ENCODE data around the gene ANTXRL. TPM values are rescaled to one million over a fixed set of nuclear protein-coding genes. Genes with fewer than 3 reads are reported as not detected.
A peak's percentile ranks its signal among the peaks of the same experiment; 100 is the strongest.

Gene ANTXRL
- total and polyA plus RNA-seq, 2 of the 8 experiments (the other 6 are each of a cell fraction or from before 2014, with no cell fraction given), result not detected

DNA sequence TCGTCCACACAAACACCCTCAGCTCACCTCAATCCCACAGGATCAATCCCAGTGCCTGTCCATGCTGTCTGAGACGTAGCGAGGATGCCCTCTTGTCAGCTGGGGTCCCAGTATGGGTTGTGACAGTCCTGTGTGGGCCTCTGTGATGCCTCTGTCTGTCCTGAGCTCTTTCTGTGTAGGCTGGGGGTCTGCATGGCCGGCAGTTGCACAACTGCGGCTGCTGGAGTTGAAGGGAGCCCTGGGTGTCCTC, 12.4 kb downstream of the ANTXRL start:
- Histone ChIP-seq H2BK5ac (ENCODE audit: low read depth, low read length) (no peak overlapping the region), H3K9ac (replicated peaks in 1 of 4; ENCODE audit: extremely low read depth in 1 of 4, low read depth in 3 of 4, low read length in 3 of 4) (no peak overlapping the region), H3K4me1 (replicated peaks in 1 of 4; ENCODE audit: control insufficient read depth in 3 of 4, insufficient read depth in 4 of 4, low read length in 3 of 4) (peaks cover 0 to 3% (median 2%) of the 10 kb centered on the region in 4 experiments; a peak in 4 of 7 replicates), H2BK12ac (ENCODE audit: low read depth, low read length) (no peak overlapping the region), H3K27ac (ENCODE audit: low read depth, low read length) (no peak overlapping the region), H3K14ac (ENCODE audit: insufficient read length) (no peak overlapping the region), H3K36me3 (ENCODE audit: control insufficient read depth in 2 of 4, insufficient read depth in 4 of 4, low read length in 3 of 4) (no peaks in the 10 kb centered on the region), H3K4me3 (ENCODE audit: extremely low read depth in 1 of 4, insufficient read depth in 2 of 4, low read depth in 3 of 4, low read length in 4 of 4) (no peak overlapping the region), H3K4me2 (ENCODE audit: insufficient read depth in 1 of 2, low read depth in 2 of 2, low read length in 2 of 2) (no peak overlapping the region), H3K18ac (ENCODE audit: extremely low read depth, low read length) (no peak overlapping the region), H3K9me3 (ENCODE audit: insufficient read depth in 2 of 2, low read depth in 1 of 2, low read length in 1 of 2) (no peaks in the 10 kb centered on the region), H2AFZ (ENCODE audit: low read length) (peak overlapping the region; percentile 30; the same call in 1 of the 2 replicates), H2BK20ac (ENCODE audit: low read length) (no peak overlapping the region), H3K56ac (replicated peaks; ENCODE audit: insufficient read length, low read depth, low read length) (no peak overlapping the region), H3K79me1 (ENCODE audit: low read depth, low read length) (no peaks in the 10 kb centered on the region), H4K20me1 (replicated peaks in 1 of 2; ENCODE audit: control insufficient read depth in 1 of 2, insufficient read depth in 2 of 2, low read length in 2 of 2) (peaks cover 0 to 5% of the 10 kb centered on the region in 2 experiments), H2AK5ac (ENCODE audit: low read depth, low read length) (no peak overlapping the region), H3K27me3 (replicated peaks in 1 of 4; ENCODE audit: control insufficient read depth in 3 of 4, extremely low read depth in 1 of 4, insufficient read depth in 3 of 4, low read length in 3 of 4) (no peaks in the 10 kb centered on the region; a peak in 1 of 7 replicates), H4K5ac (ENCODE audit: insufficient read length, low read depth, low read length) (no peak overlapping the region), H2BK15ac (ENCODE audit: low read length) (no peak overlapping the region), H2BK120ac (replicated peaks; ENCODE audit: low read depth, low read length) (no peak overlapping the region), H3K23me2 (ENCODE audit: low read depth, low read length) (peaks cover 8% of the 10 kb centered on the region; the same call in 1 of the 2 replicates), H3K79me2 (ENCODE audit: control insufficient read depth in 1 of 2, insufficient read depth in 2 of 2, low read length in 2 of 2) (no peaks in the 10 kb centered on the region), H3K4ac (replicated peaks; ENCODE audit: insufficient read length, low read depth, low read length) (no peak overlapping the region), H4K8ac (ENCODE audit: extremely low read depth, insufficient read depth, low read length) (no peak overlapping the region), H4K91ac (replicated peaks; ENCODE audit: insufficient read length, low read length) (no peak overlapping the region), H3K23ac (ENCODE audit: insufficient read length) (no peak overlapping the region)
- ChIA-PET CTCF (ENCODE audit: partially characterized antibody) (interaction anchor here (0.7 to 1.7 kb wide), 9 partner anchors 10 to 229 kb away, joined by 3 to 8 read pairs (median 4); partner anchors contain the start of gene ANTXRL), POLR2A (ENCODE audit: partially characterized antibody) (interaction anchor here (0.9 kb wide), 1 partner anchor 9 kb away, joined by 3 read pairs; no protein-coding TSS in a partner anchor)
- WGBS, 2 experiments (ENCODE audit: extremely low coverage in 1 of 2, insufficient coverage in 1 of 2, insufficient read length in 1 of 2, insufficient replicate concordance in 2 of 2, low coverage in 1 of 2, low lambda C conversion rate in 2 of 2, missing lambda C conversion rate in 1 of 2), result 90% methylated on average over 5 of the region's 5 CpGs; no CpG with 5 or more reads in 1 of the 2 experiments
- DNase-seq (ENCODE audit: low read depth in 1 of 2, low spot score in 2 of 2) (no peak), FAIRE-seq (no peak)
- TF ChIP-seq KDM4A (IDR thresholded peaks at IDR 0.05; ENCODE audit: low read depth, low read length, severe bottlenecking) (no peak), RXRA (IDR thresholded peaks at IDR 0.05; ENCODE audit: insufficient read depth, low read depth, low read length) (no peak), HDAC2 (IDR thresholded peaks at IDR 0.05; ENCODE audit: borderline replicate concordance in 1 of 2, low read depth in 2 of 2, low read length in 2 of 2) (no peak), KDM5A (IDR thresholded peaks at IDR 0.05; ENCODE audit: low read length) (no peak), SP1 (IDR thresholded peaks at IDR 0.05; ENCODE audit: low read depth, low read length) (no peak), YY1 (IDR thresholded peaks at IDR 0.05; ENCODE audit: low read depth, low read length) (no peak), JUND (IDR thresholded peaks at IDR 0.05; ENCODE audit: low read length) (no peak), RAD21 (IDR thresholded peaks at IDR 0.05 in 1 of 2, conservative IDR thresholded peaks at IDR 0.05 in 1 of 2; ENCODE audit: low read depth in 2 of 2, low read length in 2 of 2) (no peak), CHD1 (IDR thresholded peaks at IDR 0.05; ENCODE audit: low read depth, low read length) (no peak), TAF7 (optimal IDR thresholded peaks at IDR 0.05; ENCODE audit: borderline replicate concordance, low read depth, low read length) (no peak), PHF8 (conservative IDR thresholded peaks at IDR 0.05; ENCODE audit: low read depth, low read length) (no peak), CTBP2 (IDR thresholded peaks at IDR 0.05; ENCODE audit: borderline replicate concordance, insufficient read depth, insufficient read length, low read length) (no peak)
- TF ChIP-seq, protein P1, sequence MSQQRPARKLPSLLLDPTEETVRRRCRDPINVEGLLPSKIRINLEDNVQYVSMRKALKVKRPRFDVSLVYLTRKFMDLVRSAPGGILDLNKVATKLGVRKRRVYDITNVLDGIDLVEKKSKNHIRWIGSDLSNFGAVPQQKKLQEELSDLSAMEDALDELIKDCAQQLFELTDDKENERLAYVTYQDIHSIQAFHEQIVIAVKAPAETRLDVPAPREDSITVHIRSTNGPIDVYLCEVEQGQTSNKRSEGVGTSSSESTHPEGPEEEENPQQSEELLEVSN (IDR thresholded peaks at IDR 0.05), result no peak

Measured in H1 (cell line).